GM03348 (cell line): Measurements from ENCODE around the gene MYCBPAP.

Experiments used
- DNase-seq: peaks from one replicate; pipeline ENCODE4 v3.0.0; 2012; ENCODE audit warnings: low spot score

The MYCBPAP gene

DNA sequence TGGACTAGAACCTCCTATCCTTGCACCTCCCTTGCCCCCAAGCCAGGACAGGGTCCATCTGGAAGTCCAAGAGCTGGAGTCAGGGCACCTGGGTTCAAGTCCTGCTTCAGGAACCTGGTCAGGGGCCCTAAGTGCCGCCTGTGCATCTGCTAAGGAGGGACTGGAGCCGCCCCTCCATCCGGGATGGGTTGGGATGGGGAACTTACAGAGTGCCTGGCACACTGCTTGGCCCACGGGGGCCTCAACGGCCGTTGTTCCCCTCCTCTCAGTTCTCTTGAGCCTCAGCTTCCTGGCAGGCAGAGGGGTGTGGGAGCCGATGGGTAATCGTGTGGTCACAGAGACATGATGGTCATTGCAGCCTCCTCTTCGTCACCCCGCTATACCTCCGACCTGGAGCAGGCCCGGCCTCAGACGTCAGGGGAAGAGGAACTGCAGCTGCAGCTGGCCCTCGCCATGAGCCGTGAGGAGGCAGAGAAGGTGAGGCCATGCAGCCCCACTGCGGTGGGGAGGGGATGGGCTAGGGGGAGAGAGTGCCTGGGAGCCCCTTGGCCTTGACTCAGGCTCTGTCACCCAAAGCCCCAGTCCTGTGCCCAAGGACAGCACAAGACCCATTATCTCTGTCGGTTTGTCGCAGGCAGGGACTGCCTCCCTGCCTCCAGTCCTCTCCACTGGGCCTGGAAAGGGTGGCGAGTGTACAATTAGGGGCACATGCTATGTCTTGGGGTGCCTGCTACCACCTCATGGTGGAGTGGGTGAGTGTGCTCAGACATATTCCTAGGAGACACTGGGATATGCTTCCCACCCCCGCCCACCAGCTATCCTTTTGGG is 29.7 kb downstream of the MYCBPAP start:
- no peak for DNase-seq

DNA sequence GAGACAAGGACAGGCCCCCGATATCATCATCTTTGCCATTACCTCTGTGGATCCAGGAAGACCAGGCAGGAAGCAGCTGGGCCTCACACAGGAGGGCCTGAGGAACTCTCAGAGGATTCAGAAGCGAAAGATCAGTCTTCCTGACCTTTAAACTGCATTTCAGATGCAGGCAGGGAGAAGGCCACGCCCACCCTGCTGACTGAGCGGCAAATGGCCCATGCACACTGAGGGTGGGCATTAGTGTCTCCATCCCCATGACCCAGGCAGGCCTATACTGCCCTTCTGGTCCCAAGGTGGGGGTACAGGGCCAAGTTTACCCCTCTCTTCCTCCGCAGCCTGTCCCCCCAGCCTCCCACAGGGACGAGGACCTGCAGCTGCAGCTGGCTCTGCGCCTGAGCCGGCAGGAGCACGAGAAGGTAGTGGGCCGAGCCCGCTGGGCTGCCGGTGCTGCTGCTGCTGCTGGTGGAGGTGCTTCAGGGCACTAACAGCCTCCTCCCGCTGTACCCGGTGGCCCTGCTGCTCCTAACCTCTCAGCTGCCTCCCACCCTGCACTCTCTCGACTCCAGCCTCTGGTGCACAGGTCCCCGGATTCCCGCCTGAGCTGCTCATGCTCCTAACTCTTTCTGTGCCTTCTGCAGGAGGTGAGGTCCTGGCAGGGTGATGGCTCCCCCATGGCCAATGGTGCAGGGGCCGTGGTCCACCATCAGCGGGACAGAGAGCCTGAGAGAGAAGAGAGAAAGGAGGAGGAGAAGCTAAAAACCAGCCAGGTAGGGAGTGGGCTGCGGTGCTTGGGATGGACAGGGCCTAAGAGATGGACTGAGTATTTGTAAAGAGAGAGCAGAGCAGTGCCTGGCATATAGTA is 30.5 kb downstream of the MYCBPAP start:
- DNase-seq: no peak

DNA sequence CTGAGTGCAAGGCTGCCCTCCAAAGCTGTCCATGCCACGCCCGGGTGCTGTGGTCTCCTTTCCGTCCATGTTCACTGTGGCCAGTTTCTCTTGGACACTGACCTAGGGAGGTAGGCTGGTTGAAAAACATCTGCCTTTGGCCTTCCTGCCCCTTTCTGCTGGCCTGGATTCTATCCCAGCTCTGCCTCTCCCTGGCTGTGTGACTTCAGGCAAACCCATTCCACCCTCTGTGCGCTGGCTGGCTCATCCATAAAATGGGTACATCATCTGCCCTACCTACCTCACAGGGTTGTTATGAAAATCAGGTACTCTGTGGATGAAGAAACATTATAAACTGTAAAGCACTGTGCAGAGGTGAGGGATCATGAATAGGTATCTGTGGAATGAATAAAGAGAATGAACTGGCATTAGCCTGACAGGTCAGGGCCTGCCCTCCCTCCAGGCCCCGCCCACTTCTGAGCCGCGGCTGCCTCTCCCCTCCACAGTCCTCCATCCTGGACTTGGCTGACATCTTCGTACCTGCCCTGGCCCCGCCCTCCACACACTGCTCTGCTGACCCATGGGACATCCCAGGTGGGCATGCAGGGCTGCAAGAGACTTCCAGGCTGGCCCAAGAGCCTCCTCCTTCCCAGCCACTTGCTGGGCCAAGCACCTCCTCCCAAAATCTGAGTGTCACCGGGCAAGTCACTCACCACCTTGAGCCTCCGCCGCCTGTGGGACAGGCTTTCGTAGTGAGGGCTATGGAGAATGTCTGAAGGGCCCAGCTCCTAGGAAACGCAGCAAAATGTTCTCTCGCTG is 31.7 kb downstream of the MYCBPAP start:
- DNase-seq: no peak

DNA sequence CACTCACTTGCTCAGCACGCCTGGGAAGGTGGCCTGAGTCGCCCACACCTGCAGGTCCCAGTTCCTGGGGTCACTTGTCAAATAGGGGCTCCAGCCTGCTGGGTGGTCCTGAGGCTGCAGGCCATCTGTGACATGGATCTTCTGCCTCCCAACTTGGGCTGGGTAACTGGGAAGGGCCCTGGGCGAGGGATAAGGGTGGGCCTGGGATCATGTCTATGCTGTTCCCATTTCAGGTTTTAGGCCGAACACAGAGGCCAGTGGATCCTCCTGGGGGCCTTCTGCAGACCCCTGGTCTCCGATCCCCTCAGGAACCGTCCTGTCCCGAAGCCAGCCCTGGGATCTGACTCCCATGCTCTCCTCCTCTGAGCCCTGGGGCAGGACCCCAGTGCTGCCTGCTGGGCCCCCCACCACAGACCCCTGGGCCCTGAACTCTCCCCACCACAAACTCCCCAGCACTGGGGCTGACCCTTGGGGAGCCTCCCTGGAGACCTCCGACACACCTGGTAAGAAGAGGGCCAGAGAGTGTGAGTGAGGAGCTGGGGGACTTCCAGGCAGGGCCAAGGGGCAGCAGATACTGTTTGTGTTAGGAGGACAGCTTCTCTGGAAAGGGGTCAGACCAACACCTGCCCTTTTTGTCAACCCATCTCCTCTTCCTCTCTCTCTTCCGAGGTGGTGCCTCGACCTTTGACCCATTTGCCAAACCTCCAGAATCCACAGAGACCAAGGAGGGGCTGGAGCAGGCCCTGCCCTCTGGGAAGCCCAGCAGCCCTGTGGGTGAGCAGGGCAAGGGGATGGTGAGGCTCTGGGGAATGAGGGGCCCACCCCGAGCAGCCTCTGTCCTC is 32.5 kb downstream of the MYCBPAP start:
- no peak for DNase-seq

DNA sequence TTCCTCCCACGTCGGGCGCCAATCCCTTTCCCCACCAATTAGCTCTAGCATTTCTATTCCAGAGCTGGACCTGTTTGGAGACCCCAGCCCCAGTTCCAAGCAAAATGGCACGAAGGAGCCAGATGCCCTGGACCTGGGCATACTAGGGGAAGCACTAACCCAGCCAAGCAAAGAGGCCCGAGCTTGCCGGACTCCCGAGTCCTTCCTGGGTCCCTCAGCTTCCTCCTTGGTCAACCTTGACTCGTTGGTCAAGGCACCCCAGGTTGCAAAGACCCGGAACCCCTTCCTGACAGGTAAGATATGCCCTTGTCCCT is 33.1 kb downstream of the MYCBPAP start:
- no peak for DNase-seq

DNA sequence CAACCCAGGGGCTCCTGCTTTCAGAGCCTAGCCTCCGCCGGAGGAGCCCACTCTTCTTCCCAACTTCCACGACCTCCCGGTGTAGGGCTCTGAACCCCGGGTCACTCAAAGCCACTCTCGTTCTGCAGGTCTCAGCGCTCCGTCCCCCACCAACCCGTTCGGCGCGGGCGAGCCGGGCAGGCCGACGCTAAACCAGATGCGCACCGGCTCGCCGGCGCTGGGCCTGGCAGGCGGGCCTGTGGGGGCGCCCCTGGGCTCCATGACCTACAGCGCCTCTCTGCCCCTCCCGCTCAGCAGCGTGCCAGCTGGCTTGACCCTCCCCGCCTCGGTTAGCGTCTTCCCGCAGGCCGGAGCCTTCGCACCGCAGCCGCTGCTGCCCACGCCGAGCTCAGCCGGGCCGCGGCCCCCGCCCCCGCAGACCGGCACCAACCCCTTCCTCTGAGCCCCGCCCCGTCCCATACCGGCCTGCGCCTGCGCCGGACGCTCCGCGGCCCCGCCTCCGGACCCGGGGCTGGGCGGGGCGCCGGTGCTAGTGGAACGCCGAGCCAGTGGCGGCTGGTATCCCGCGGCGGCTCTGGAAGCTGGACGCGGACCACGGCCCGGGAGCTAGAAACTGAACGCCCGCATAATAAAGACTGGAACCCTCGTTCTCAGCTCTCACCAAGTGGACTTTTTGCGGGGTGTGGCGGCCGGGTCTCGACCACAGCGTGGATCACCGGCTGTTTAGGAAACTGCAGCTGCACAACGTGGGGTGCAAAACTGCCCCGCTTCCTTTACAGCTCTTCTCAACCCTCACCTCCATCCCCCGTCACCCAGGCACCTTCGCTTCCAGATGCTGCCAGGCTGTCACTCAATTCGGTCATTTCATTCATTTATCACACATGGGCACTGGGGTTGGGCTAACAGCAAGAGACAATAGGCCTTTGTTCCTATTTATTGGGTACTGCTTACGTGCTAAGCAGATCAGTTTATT is 33.8 kb downstream of the MYCBPAP start:
- peak; percentile 100 for DNase-seq

DNA sequence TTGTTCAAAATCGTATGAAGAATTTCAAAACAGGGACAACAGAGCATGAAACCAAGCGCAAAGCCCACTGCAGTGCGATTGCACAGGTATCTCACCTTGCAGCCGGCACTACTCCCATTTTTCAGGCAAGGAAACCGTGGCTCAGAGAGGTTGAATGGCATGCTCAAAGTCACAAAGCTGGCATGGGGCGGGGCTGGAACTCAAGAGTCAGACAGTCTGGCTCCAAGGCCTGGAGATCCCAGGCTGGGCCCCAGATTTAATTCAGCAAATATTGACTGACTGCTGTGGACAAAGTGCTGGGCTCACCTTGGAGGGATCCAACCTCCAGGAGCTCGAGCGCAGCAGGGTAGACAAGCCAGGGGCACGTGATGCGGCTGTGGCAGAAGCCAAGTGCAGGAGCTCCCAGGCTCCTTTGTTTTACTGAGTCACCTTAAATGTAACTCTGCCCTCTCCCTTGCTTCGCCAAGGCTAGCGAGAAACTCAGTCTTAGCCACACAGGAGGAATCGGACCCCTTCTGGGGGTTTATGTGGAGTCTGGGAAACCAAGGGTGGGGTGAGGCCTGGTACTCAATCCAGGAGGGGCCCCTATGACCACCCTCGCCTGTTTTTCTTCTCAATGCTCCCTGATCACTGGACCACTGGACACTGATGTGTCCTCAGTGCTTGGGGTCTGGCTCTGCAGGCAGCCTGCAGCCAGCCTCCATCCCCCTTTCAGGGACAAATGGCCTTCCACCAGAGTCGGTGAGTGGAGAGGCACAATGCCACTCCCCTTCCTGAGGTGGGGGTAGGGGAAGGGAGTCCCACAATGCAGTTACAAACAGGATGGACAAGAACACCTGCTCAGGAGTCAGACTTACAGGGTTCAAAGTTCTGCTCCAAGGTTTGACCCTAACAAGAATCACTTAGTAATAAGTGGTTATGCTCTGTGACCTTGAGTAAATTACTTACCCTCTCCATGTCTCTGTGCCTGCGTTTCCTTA is 34.8 kb downstream of the MYCBPAP start:
- DNase-seq: no peak

DNA sequence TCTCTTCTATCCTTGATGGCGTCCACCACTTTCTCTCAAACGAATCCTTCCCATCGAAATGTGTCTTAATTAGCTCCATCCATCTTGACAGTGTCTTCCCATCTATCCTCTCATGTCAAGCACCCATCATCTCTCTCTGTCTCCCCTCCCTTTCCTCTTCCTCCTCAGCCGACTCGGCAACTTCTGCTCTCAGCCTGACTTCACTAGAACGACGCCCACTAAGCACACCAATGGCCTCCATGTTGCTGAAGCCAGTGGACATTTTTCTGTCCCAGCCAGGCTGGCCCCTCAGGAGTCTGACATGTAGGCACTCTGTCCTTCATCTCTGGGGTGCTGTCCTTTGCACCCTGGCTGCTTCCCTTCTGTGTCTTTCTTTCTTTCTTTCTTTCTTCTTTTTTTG is 36.3 kb downstream of the MYCBPAP start:
- no peak for DNase-seq

DNA sequence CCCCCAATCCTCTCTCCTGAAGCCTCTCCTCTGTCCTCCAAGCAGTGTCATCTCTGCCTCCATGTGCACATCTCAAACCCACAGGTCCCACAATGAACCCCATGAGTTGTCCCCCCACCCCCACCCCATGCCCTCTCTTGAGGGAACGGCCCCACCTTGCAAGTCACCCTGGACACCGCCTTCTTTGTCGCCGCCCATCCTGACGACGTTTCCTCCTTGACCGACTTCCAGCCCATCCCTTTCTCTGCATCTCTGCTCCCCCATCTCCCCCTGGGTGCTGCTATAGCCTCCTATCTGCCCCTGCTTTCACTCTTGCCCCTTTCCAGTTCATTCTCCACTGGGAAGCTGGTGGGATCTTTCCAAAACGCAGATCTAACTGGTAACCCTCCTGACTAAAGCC is 37.1 kb downstream of the MYCBPAP start:
- no peak for DNase-seq

DNA sequence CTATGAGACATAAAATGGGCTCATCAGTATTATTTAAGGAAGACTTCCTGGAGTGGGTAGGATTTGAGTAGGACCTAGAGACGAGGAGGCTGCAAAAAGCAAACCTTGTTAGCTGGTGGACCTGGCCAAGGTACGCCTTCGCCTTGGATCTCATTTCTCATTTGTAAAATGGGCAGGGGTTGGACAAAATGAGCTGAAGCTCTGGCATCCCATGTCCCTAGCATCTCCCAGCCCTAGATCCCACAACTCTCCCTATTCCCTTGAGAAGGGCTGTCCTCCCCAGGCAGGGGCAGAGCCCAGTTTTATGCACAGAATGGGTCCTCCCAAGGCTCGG is 38.4 kb downstream of the MYCBPAP start:
- DNase-seq: no peak

DNA sequence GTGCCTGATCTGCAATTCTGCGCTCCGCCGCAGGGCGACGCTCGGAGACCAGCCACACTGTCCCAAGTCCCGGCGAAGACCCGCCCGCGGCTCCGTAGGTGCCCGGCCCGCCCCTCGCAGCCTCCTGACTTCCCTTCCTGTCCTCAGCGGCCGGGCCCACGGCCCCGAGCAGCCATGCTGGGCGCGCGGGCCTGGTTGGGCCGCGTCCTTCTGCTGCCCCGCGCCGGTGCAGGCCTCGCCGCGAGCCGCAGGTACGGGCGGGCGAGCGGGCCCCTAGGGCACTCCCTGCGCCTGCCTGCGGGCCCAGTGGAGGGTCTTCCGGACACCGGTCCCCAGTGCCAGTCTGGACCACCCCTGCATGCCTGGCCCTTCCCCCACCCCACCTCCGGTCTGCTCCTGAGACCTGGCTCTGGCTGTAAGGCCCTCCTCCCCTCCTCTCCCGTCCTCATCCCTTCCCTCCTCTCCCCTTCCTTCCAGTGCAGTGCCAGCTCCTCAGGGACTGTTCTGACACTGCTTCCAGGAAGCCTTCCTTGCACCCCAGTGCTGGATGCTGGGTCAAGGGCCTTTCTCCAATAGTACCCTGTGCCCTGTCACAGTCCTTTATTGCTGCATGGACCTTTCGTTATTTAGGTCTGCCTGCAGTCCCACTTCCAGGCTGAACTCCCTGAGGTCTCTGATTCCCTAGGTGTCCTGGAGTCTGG is 38.9 kb downstream of the MYCBPAP start, which contains the start of gene SPATA20:
SPATA20 (plus strand) TSS at position 140 of the 701 bp plus-strand sequence; CDS start at position 175, 35 bp downstream.
- DNase-seq: peak; percentile 95

DNA sequence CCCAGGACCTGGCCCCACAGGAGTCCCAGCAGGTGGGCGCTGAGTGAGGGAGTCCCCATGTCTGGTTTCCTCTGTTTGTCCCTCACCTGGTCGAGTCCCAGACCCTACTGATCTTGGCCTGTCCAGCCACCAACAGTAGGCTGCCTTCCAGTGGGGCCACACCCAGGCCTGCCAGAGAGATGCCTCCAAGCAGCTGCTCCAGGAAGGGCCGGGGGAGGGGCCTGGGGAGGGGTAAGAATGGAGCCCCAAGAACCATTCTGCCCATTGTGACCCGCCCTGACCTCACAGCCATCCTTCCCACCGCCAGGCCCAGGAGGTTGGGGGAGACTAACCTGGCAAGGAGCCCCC is 39.5 kb downstream of the MYCBPAP start:
- peak; percentile 44 for DNase-seq

DNA sequence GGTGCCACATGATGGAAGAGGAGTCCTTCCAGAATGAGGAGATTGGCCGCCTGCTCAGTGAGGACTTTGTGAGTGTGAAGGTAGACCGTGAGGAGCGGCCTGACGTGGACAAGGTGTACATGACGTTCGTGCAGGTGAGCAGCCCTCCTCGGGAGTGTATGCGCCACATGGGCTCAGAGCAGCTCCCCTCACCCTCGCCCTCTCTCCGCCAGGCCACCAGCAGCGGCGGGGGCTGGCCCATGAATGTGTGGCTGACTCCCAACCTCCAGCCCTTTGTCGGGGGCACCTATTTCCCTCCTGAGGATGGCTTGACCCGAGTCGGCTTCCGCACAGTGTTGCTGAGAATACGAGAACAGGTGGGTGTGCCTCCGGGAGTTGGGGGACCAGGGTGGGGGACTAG is 40.6 kb downstream of the MYCBPAP start:
- no peak for DNase-seq

DNA sequence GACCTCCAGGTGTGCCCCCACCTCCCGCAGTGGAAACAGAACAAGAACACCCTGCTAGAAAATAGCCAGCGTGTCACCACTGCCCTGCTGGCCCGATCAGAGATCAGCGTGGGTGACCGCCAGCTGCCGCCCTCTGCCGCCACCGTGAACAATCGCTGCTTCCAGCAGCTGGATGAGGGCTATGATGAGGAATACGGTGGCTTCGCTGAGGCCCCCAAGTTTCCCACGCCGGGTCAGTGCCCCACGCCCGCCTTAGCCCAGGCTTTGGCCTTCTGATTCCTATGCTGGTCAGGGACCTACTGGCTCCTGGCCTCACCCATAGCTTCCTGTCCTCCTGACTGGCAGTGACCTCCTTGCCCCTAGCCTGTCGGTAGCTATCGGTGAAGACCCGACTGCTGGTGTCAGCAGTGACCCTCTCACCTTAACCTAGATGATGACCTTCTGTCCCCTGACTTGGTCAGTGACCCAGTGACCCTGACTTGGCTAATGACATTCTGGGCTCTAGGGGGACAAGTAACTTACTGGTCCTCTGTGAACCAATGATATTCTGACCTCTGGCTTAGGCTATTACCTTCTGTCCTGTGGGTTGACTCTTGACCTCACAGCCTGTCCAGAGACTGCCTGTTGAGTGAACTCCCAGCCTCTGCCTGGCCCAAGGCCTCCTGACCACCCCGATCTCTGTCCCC is 41.2 kb downstream of the MYCBPAP start:
- no peak for DNase-seq

DNA sequence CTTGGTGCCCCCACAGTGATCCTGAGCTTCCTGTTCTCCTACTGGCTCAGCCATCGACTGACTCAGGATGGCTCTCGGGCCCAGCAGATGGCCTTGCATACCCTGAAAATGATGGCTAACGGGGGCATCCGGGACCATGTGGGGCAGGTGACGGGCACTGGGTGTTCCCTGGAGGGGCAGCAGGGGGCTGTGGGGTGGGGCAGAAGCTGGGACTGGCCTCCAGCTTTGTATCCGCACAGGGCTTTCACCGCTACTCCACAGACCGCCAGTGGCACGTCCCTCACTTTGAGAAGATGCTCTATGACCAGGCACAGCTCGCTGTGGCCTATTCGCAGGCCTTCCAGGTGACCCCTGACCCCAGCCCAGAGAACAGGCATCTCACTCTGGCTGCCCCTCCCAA is 41.7 kb downstream of the MYCBPAP start:
- no peak for DNase-seq

DNA sequence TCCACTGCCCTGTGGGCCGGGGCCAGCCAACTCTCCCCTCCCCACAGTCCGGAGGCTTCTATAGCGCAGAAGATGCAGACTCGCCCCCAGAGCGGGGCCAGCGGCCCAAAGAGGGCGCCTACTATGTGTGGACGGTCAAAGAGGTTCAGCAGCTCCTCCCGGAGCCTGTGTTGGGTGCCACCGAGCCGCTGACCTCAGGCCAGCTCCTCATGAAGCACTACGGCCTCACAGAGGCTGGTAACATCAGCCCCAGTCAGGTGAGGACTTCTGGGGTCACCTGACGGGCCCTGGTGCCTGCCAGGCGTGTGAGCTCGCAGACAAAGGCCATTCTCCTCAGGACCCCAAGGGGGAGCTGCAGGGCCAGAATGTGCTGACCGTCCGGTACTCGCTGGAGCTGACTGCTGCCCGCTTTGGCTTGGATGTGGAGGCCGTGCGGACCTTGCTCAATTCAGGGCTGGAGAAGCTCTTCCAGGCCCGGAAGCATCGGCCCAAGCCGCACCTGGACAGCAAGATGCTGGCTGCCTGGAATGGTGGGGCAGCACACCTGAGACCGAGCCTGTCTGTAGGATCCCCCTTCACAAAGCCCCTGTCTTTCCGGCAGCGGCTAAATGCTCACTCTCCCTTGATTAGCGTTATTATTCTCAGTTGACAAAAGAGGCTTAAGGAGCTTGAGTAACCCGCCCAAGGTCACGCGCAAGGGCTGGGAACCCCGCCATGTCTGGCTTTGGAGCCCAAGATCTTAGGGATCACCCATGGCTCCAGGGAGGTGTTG is 42.6 kb downstream of the MYCBPAP start:
- peak; percentile 90 for DNase-seq

DNA sequence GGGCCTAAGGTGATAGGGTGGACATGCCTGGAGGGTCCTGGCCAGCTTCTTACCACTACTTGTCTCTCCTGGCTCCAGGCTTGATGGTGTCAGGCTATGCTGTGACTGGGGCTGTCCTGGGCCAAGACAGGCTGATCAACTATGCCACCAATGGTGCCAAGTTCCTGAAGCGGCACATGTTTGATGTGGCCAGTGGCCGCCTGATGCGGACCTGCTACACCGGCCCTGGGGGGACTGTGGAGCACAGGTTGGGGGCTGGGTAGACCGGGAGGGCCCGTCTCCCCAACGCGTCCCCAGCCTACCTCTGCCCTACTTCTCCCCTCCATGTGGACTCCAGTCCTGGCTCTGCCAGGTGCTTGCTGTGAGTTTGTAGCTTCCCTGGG is 43.2 kb downstream of the MYCBPAP start:
- DNase-seq: no peak
